H1 (cell line): ENCODE measurements around the gene SPATA25. TPM values are rescaled to one million over a fixed set of nuclear protein-coding genes. Genes with fewer than 3 reads are reported as not detected.

Experiments used
- CTCF ChIA-PET: fragments of 300-600 bp; sonication (Branson Sonifier 250); formaldehyde crosslinking; loops from one replicate; lab custom pipeline; 2021; ENCODE audit not compliant: partially characterized antibody; lab: Charles Lee
- POLR2A ChIA-PET: fragments of 300-600 bp; sonication (Branson Sonifier 250); formaldehyde crosslinking; loops from one replicate; lab custom pipeline; 2021; ENCODE audit warnings: inconsistent platforms; ENCODE audit not compliant: partially characterized antibody; lab: Charles Lee
- DNase-seq, 2 experiments: peaks; one replicate each; pipeline versions ENCODE4 v3.0.0 to v3.0.0-alpha.2; 2010 to 2022; ENCODE audit warnings: low spot score in 2 of 2, low read depth in 1 of 2, mixed read lengths in 1 of 2
- FAIRE-seq: peaks from 2 replicates; lab custom pipeline; 2011; peaks lifted over from hg19 to GRCh38; lab: Jason Lieb, UNC
- H2AFZ ChIP-seq: 2 replicates; pipeline ENCODE4 v1.8.1; 2012; ENCODE audit warnings: low read length, inconsistent platforms
- H2AK5ac ChIP-seq: 2 replicates; pipeline ENCODE4 v1.6.1; 2013; ENCODE audit warnings: low read depth, low read length
- H2BK120ac ChIP-seq: replicated peaks from 2 replicates; pipeline ENCODE3; 2013; ENCODE audit warnings: low read depth, low read length, inconsistent platforms
- H2BK12ac ChIP-seq: 2 replicates; pipeline ENCODE4 v1.6.1; 2013; ENCODE audit warnings: low read depth, low read length
- H2BK15ac ChIP-seq: 2 replicates; pipeline ENCODE4 v1.6.1; 2013; ENCODE audit warnings: low read length
- H2BK20ac ChIP-seq: 2 replicates; pipeline ENCODE4 v1.6.1; 2013; ENCODE audit warnings: low read length
- H2BK5ac ChIP-seq: 2 replicates; pipeline ENCODE4 v1.6.1; 2013; ENCODE audit warnings: low read depth, low read length
- H3K14ac ChIP-seq: 2 replicates; pipeline ENCODE4 v1.6.1; 2013; ENCODE audit warnings: inconsistent platforms; ENCODE audit not compliant: insufficient read length
- H3K18ac ChIP-seq: 2 replicates; pipeline ENCODE4 v1.6.1; 2013; ENCODE audit warnings: low read length; ENCODE audit errors: extremely low read depth
- H3K23ac ChIP-seq: 2 replicates; pipeline ENCODE4 v1.6.1; 2013; ENCODE audit warnings: inconsistent platforms; ENCODE audit not compliant: insufficient read length
- H3K23me2 ChIP-seq: 2 replicates; pipeline ENCODE4 v1.6.1; 2013; ENCODE audit warnings: low read depth, low read length
- H3K27ac ChIP-seq: 2 replicates; pipeline ENCODE4 v1.6.1; 2011; ENCODE audit warnings: low read depth, low read length, inconsistent platforms
- H3K27me3 ChIP-seq, 4 experiments: replicated peaks in 1 of 4; 1 replicate in 1 of 4; 2 replicates in 3 of 4; pipeline versions ENCODE4 v1.6.1 to v1.8.1; 2011 to 2013; ENCODE audit warnings: low read length in 3 of 4, mild to moderate bottlenecking in 3 of 4, inconsistent platforms in 2 of 4, mixed read lengths in 2 of 4, moderate library complexity in 1 of 4; ENCODE audit not compliant: control insufficient read depth in 3 of 4, insufficient read depth in 3 of 4; ENCODE audit errors: extremely low read depth in 1 of 4
- H3K36me3 ChIP-seq, 4 experiments: 2 replicates each; pipeline versions ENCODE4 v1.6.1 to v1.8.1; 2011 to 2013; ENCODE audit warnings: mild to moderate bottlenecking in 4 of 4, low read length in 3 of 4, moderate library complexity in 2 of 4, control low read depth in 1 of 4, inconsistent platforms in 1 of 4; ENCODE audit not compliant: insufficient read depth in 4 of 4, control insufficient read depth in 2 of 4
- H3K4ac ChIP-seq: replicated peaks from 2 replicates; pipeline ENCODE3; 2013; ENCODE audit warnings: low read length, low read depth, mixed read lengths, inconsistent platforms; ENCODE audit not compliant: insufficient read length
- H3K4me1 ChIP-seq, 4 experiments: replicated peaks in 1 of 4; 1 replicate in 1 of 4; 2 replicates in 3 of 4; pipeline versions ENCODE4 v1.6.1 to v1.8.1; 2011 to 2013; ENCODE audit warnings: low read length in 3 of 4, inconsistent platforms in 2 of 4, mixed read lengths in 1 of 4; ENCODE audit not compliant: insufficient read depth in 4 of 4, control insufficient read depth in 3 of 4
- H3K4me2 ChIP-seq, 2 experiments: 2 replicates each; pipeline versions ENCODE4 v1.6.1 to v1.8.1; 2011 to 2013; ENCODE audit warnings: low read depth in 2 of 2, low read length in 2 of 2, control low read depth in 1 of 2, inconsistent platforms in 1 of 2, mild to moderate bottlenecking in 1 of 2; ENCODE audit not compliant: insufficient read depth in 1 of 2
- H3K4me3 ChIP-seq, 4 experiments: fragments of 200-600, 300-600 bp in 1 of 4; sonication (generic), shearing (Covaris generic), sonication (Bioruptor Twin) in 1 of 4; 2 replicates each; pipeline versions ENCODE4 v1.5.1 to v1.8.1; 2011 to 2016; ENCODE audit warnings: low read length in 4 of 4, low read depth in 3 of 4, control low read depth in 2 of 4, inconsistent platforms in 2 of 4, mild to moderate bottlenecking in 2 of 4, mixed read lengths in 1 of 4, moderate library complexity in 1 of 4; ENCODE audit not compliant: insufficient read depth in 2 of 4; ENCODE audit errors: extremely low read depth in 1 of 4
- H3K56ac ChIP-seq: replicated peaks from 2 replicates; pipeline ENCODE3; 2013; ENCODE audit warnings: low read depth, mild to moderate bottlenecking, mixed read lengths, low read length, inconsistent platforms; ENCODE audit not compliant: insufficient read length
- H3K79me1 ChIP-seq: 2 replicates; pipeline ENCODE4 v1.6.1; 2013; ENCODE audit warnings: low read depth, low read length, control low read depth
- H3K79me2 ChIP-seq, 2 experiments: 2 replicates each; pipeline versions ENCODE4 v1.6.1 to v1.8.1; 2012 to 2013; ENCODE audit warnings: low read length in 2 of 2, mild to moderate bottlenecking in 2 of 2, inconsistent platforms in 1 of 2; ENCODE audit not compliant: insufficient read depth in 2 of 2, control insufficient read depth in 1 of 2
- H3K9ac ChIP-seq, 4 experiments: replicated peaks in 1 of 4; 1 replicate in 1 of 4; 2 replicates in 3 of 4; pipeline versions ENCODE4 v1.6.1 to v1.8.1; 2011 to 2013; ENCODE audit warnings: low read depth in 3 of 4, low read length in 3 of 4, control low read depth in 2 of 4, mild to moderate bottlenecking in 2 of 4, moderate library complexity in 2 of 4, inconsistent platforms in 1 of 4; ENCODE audit errors: extremely low read depth in 1 of 4
- H3K9me3 ChIP-seq, 2 experiments: 2 replicates each; pipeline versions ENCODE4 v1.6.1 to v1.8.1; 2012 to 2013; ENCODE audit warnings: mild to moderate bottlenecking in 2 of 2, moderate library complexity in 2 of 2, control low read depth in 1 of 2, inconsistent platforms in 1 of 2, low read depth in 1 of 2, low read length in 1 of 2, mixed read lengths in 1 of 2; ENCODE audit not compliant: insufficient read depth in 2 of 2
- H4K20me1 ChIP-seq, 2 experiments: replicated peaks in 1 of 2; 2 replicates each; pipeline versions ENCODE3 to v1.8.1; 2011 to 2013; ENCODE audit warnings: inconsistent platforms in 2 of 2, low read length in 2 of 2, mild to moderate bottlenecking in 1 of 2; ENCODE audit not compliant: insufficient read depth in 2 of 2, control insufficient read depth in 1 of 2
- H4K5ac ChIP-seq: 2 replicates; pipeline ENCODE4 v1.6.1; 2013; ENCODE audit warnings: low read length, low read depth, mixed read lengths, inconsistent platforms; ENCODE audit not compliant: insufficient read length
- H4K8ac ChIP-seq: 2 replicates; pipeline ENCODE4 v1.8.0; 2013; ENCODE audit warnings: mild to moderate bottlenecking, moderate library complexity, low read length, inconsistent platforms; ENCODE audit not compliant: insufficient read depth; ENCODE audit errors: extremely low read depth
- H4K91ac ChIP-seq: replicated peaks from 2 replicates; pipeline ENCODE3; 2013; ENCODE audit warnings: low read length, mixed read lengths, inconsistent platforms; ENCODE audit not compliant: insufficient read length
- BCL11A ChIP-seq, 2 experiments: IDR thresholded peaks; one replicate each; pipeline ENCODE4 v1.6.1; 2011; ENCODE audit warnings: low read depth in 2 of 2, low read length in 2 of 2, mild to moderate bottlenecking in 2 of 2
- CTBP2 ChIP-seq: IDR thresholded peaks from 2 replicates; pipeline ENCODE4 v1.7.0; 2011; ENCODE audit warnings: borderline replicate concordance, mild to moderate bottlenecking, moderate library complexity, mixed read lengths, low read length; ENCODE audit not compliant: insufficient read depth, insufficient read length
- CTCF ChIP-seq, 3 experiments: IDR thresholded peaks; 1 replicate in 2 of 3; 2 replicates in 1 of 3; pipeline versions ENCODE4 v1.5.1 to v1.6.1; 2011; ENCODE audit warnings: low read length in 3 of 3, mild to moderate bottlenecking in 3 of 3, inconsistent platforms in 2 of 3, low read depth in 1 of 3, moderate library complexity in 1 of 3; ENCODE audit not compliant: insufficient read depth in 1 of 3; ENCODE audit errors: control extremely low read depth in 1 of 3
- GABPA ChIP-seq: IDR thresholded peaks from 2 replicates; pipeline ENCODE4 v1.6.1; 2011; ENCODE audit warnings: mild to moderate bottlenecking, low read length, moderate library complexity, borderline replicate concordance; ENCODE audit not compliant: insufficient read depth
- GTF2F1 ChIP-seq: IDR thresholded peaks from 2 replicates; pipeline ENCODE4 v1.6.1; 2012; ENCODE audit warnings: low read depth, low read length, improper control_type of control experiment, borderline replicate concordance
- RNF2 ChIP-seq: fragments of 200-900, 300-1000 bp; sonication (generic); IDR thresholded peaks from 2 replicates; pipeline ENCODE4 v1.7.1; 2016; ENCODE audit warnings: borderline replicate concordance, low read depth, mild to moderate bottlenecking, antibody characterized with exemption, low read length; ENCODE audit not compliant: poor library complexity, severe bottlenecking; ENCODE audit errors: missing control alignments
- SIX5 ChIP-seq: IDR thresholded peaks from 2 replicates; pipeline ENCODE4 v1.6.1; 2011; ENCODE audit warnings: mild to moderate bottlenecking, low read depth, low read length
- TAF7 ChIP-seq: optimal IDR thresholded peaks from 2 replicates; pipeline ENCODE3; 2011; ENCODE audit warnings: low read depth, mild to moderate bottlenecking, inconsistent platforms, low read length, moderate library complexity, borderline replicate concordance
- WGBS, 2 experiments: shearing (Covaris generic) in 1 of 2; methylation state at CpG; one replicate each; pipeline versions ENCODE4 v1.1.6 to v1.1.7; 2013 to 2015; ENCODE audit warnings: low lambda C conversion rate in 2 of 2, mixed read lengths in 2 of 2, inconsistent platforms in 1 of 2, low coverage in 1 of 2, missing lambda C conversion rate in 1 of 2; ENCODE audit not compliant: insufficient replicate concordance in 2 of 2, insufficient coverage in 1 of 2, insufficient read length in 1 of 2; ENCODE audit errors: extremely low coverage in 1 of 2, missing lambda C conversion rate in 1 of 2; 5-methylcytosine and 5-hydroxymethylcytosine counted together
- polyA plus RNA-seq, 7 experiments: library from polyadenylated mRNA; depleted of rRNA in 3 of 7; stranded (reverse) in 5 of 7; unstranded in 2 of 7; fragments of >200 nt in 5 of 7; fragments of 200-250 nt in 2 of 7; gene quantifications; 1 replicate in 5 of 7; 2 replicates in 1 of 7; 4 replicates in 1 of 7; pipeline versions ENCODE4 v1.2.1 to v1.2.3, GENCODE V29; 2011 to 2013; ENCODE audit warnings: missing spikeins in 2 of 7, mixed read lengths in 2 of 7
- total RNA-seq: library from RNA; stranded (reverse); fragmentation: NEBNext Ultra II Directional; extraction: Animal tissue kit (Norgen Biotek cat#: 25700); gene quantifications from 2 replicates; pipeline ENCODE4 v1.2.1, GENCODE V29; 2021

Gene SPATA25
- total and polyA plus RNA-seq, 2 of the 8 experiments (the other 6 are each of a cell fraction or from before 2014, with no cell fraction given) = 2.0 to 3.0 TPM

GRCh38 chr20:45867136-45867818, 20.1 kb downstream of the SPATA25 start:
- Histone ChIP-seq H2BK15ac (no peak overlapping the region), H2BK120ac (no peak overlapping the region), H3K14ac (no peak overlapping the region), H3K27me3 (no peaks in the 10 kb centered on the region), H3K23me2 (no peaks in the 10 kb centered on the region), H3K27ac (no peak overlapping the region), H4K8ac (no peak overlapping the region), H3K4me1 (no peaks in the 10 kb centered on the region), H2BK12ac (no peak overlapping the region), H3K18ac (no peak overlapping the region), H2AK5ac (no peak overlapping the region), H3K23ac (no peak overlapping the region), H3K9me3 (no peaks in the 10 kb centered on the region), H3K9ac (no peak overlapping the region), H4K5ac (no peak overlapping the region), H4K91ac (no peak overlapping the region), H3K4me2 (no peak overlapping the region), H3K56ac (no peak overlapping the region), H3K4me3 (no peak overlapping the region), H4K20me1 (no peaks in the 10 kb centered on the region), H3K4ac (no peak overlapping the region), H3K79me1 (no peaks in the 10 kb centered on the region), H2AFZ (no peak overlapping the region), H2BK5ac (no peak overlapping the region), H3K36me3 (no peaks in the 10 kb centered on the region; a peak in 1 of 8 replicates), H3K79me2 (no peaks in the 10 kb centered on the region), H2BK20ac (no peak overlapping the region)
- CTCF ChIA-PET = interaction anchor here (0.6 to 1.4 kb wide), 4 partner anchors 11 to 91 kb away, joined by 3 to 5 read pairs (median 4); no protein-coding TSS in a partner anchor
- FAIRE-seq (no peak), DNase-seq (no peak)
- 91% methylated on average over 6 of the region's 6 CpGs; no CpG with 5 or more reads in 1 of the 2 experiments for WGBS, 2 experiments
- TF ChIP-seq RNF2 (no peak), GABPA (no peak), TAF7 (no peak), CTCF (IDR thresholded peaks at IDR 0.05; ENCODE audit: control extremely low read depth in 1 of 3, insufficient read depth in 1 of 3, low read depth in 1 of 3, low read length in 3 of 3) (no peak), SIX5 (no peak), GTF2F1 (no peak), CTBP2 (no peak), BCL11A (IDR thresholded peaks at IDR 0.05; ENCODE audit: low read depth in 2 of 2, low read length in 2 of 2) (no peak)
- POLR2A ChIA-PET = interaction anchor here (0.9 to 8.1 kb wide), 3 partner anchors 9 to 23 kb away, joined by 4 to 39 read pairs (median 5); partner anchors contain the start of genes NEURL2 and ZSWIM1
